ENCODE measurements around the gene SLC25A19.

Gene SLC25A19

GRCh38 chr17:75242461-75243042 is 46.7 kb downstream of the SLC25A19 start:
- no peaks in the 10 kb centered on the region for H3K9me3 ChIP-seq (ENCODE audit: control insufficient read depth, low read length)
- H3K27ac ChIP-seq: no peak overlapping the region
- no peaks in the 10 kb centered on the region for H3K4me1 ChIP-seq
- TF ChIP-seq, protein P1, sequence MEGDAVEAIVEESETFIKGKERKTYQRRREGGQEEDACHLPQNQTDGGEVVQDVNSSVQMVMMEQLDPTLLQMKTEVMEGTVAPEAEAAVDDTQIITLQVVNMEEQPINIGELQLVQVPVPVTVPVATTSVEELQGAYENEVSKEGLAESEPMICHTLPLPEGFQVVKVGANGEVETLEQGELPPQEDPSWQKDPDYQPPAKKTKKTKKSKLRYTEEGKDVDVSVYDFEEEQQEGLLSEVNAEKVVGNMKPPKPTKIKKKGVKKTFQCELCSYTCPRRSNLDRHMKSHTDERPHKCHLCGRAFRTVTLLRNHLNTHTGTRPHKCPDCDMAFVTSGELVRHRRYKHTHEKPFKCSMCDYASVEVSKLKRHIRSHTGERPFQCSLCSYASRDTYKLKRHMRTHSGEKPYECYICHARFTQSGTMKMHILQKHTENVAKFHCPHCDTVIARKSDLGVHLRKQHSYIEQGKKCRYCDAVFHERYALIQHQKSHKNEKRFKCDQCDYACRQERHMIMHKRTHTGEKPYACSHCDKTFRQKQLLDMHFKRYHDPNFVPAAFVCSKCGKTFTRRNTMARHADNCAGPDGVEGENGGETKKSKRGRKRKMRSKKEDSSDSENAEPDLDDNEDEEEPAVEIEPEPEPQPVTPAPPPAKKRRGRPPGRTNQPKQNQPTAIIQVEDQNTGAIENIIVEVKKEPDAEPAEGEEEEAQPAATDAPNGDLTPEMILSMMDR (IDR thresholded peaks at IDR 0.05): no peak
- H3K36me3 ChIP-seq (ENCODE audit: control insufficient read depth, insufficient read depth, low read length): no peaks in the 10 kb centered on the region
- H3K79me2 ChIP-seq: peaks cover 2% of the 10 kb centered on the region
- no peak overlapping the region for H3K4me3 ChIP-seq (ENCODE audit: low read depth, low read length)
- no peak overlapping the region for H2AFZ ChIP-seq
- no peak overlapping the region for H3K4me2 ChIP-seq (ENCODE audit: low read length)
- no peaks in the 10 kb centered on the region for H3K27me3 ChIP-seq (ENCODE audit: control insufficient read depth, insufficient read depth, low read length)
- no peak overlapping the region for H3K9ac ChIP-seq

DNA sequence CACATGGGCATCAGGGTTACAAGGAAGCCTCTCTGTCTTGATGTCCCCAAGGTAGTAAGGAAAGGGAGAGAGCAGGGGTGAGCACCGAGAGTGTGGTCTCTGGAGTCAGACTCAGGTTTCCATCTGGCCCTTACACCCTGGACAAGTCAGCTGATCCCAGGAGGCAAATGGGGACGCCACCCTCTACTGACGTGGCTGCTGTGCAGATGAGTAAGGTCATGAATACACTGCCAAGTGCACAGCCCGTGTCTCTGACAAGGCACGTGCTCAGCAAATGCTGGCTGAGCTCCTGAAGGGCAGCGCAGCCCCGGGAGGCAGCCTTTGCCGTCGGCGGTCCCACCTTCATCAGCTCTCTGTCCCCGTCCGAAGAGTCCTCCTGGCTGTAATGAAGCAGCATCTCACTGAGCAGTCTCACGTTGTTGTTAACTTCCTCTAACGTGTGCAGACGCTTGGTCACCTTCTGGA is 47.2 kb downstream of the SLC25A19 start:
- TF ChIP-seq, protein P1 (IDR thresholded peaks at IDR 0.05): no peak
- no peaks in the 10 kb centered on the region for H3K27me3 ChIP-seq (ENCODE audit: control insufficient read depth, insufficient read depth, low read length)
- H3K79me2 ChIP-seq: peaks cover 2% of the 10 kb centered on the region
- H3K9ac ChIP-seq: no peak overlapping the region
- no peaks in the 10 kb centered on the region for H3K9me3 ChIP-seq (ENCODE audit: control insufficient read depth, low read length)
- H3K36me3 ChIP-seq (ENCODE audit: control insufficient read depth, insufficient read depth, low read length): no peaks in the 10 kb centered on the region
- H2AFZ ChIP-seq: no peak overlapping the region
- H3K4me3 ChIP-seq (ENCODE audit: low read depth, low read length): no peak overlapping the region
- no peak overlapping the region for H3K27ac ChIP-seq
- no peaks in the 10 kb centered on the region for H3K4me1 ChIP-seq
- H3K4me2 ChIP-seq (ENCODE audit: low read length): no peak overlapping the region

DNA sequence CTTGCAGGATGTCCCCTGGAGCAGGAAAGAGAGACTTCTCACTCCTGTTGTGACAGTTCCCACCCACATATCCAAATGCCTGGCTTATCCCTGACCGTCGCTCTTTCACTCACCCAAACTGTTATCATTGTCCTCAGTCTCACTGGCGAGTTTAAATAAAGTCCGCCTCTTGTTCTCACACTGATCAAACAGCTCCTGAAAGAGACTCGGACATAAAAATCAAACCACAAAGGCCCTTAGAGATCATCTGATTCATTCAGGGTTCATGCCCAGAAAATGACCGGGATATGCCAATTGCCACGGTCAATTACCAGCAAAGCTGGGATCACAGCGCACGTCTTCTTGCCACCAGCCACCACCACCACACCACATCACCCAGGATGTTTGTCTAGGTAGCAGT is 47.7 kb downstream of the SLC25A19 start:
- H3K9ac ChIP-seq: no peak overlapping the region
- H3K27me3 ChIP-seq (ENCODE audit: control insufficient read depth, insufficient read depth, low read length): no peaks in the 10 kb centered on the region
- H2AFZ ChIP-seq: no peak overlapping the region
- no peak overlapping the region for H3K4me3 ChIP-seq (ENCODE audit: low read depth, low read length)
- H3K9me3 ChIP-seq (ENCODE audit: control insufficient read depth, low read length): no peaks in the 10 kb centered on the region
- H3K4me2 ChIP-seq (ENCODE audit: low read length): no peak overlapping the region
- no peaks in the 10 kb centered on the region for H3K36me3 ChIP-seq (ENCODE audit: control insufficient read depth, insufficient read depth, low read length)
- TF ChIP-seq, protein P1 (IDR thresholded peaks at IDR 0.05): no peak
- H3K79me2 ChIP-seq: peaks cover 2% of the 10 kb centered on the region
- no peak overlapping the region for H3K27ac ChIP-seq
- H3K4me1 ChIP-seq: no peaks in the 10 kb centered on the region

DNA sequence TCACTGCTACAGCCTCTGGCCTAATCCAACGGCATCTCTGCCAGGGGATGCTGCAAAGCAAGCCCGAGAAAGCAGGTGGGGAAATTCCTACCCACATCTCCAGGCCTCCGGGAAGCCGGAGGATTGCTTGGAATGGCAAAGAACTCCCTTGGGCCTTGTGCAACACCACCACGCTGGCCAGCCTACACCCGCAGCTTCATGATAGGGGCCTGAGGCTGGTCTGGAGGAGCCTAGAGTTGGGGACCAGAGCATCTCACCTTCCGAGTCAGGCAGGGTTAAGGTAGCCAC is 48.1 kb downstream of the SLC25A19 start:
- H3K9me3 ChIP-seq (ENCODE audit: control insufficient read depth, low read length): no peaks in the 10 kb centered on the region
- H3K27me3 ChIP-seq (ENCODE audit: control insufficient read depth, insufficient read depth, low read length): no peaks in the 10 kb centered on the region
- H2AFZ ChIP-seq: no peak overlapping the region
- TF ChIP-seq, protein P1 (IDR thresholded peaks at IDR 0.05): no peak
- no peak overlapping the region for H3K27ac ChIP-seq
- no peaks in the 10 kb centered on the region for H3K36me3 ChIP-seq (ENCODE audit: control insufficient read depth, insufficient read depth, low read length)
- peaks cover 2% of the 10 kb centered on the region for H3K79me2 ChIP-seq
- H3K4me3 ChIP-seq (ENCODE audit: low read depth, low read length): no peak overlapping the region
- no peak overlapping the region for H3K4me2 ChIP-seq (ENCODE audit: low read length)
- no peak overlapping the region for H3K9ac ChIP-seq
- H3K4me1 ChIP-seq: no peaks in the 10 kb centered on the region

DNA sequence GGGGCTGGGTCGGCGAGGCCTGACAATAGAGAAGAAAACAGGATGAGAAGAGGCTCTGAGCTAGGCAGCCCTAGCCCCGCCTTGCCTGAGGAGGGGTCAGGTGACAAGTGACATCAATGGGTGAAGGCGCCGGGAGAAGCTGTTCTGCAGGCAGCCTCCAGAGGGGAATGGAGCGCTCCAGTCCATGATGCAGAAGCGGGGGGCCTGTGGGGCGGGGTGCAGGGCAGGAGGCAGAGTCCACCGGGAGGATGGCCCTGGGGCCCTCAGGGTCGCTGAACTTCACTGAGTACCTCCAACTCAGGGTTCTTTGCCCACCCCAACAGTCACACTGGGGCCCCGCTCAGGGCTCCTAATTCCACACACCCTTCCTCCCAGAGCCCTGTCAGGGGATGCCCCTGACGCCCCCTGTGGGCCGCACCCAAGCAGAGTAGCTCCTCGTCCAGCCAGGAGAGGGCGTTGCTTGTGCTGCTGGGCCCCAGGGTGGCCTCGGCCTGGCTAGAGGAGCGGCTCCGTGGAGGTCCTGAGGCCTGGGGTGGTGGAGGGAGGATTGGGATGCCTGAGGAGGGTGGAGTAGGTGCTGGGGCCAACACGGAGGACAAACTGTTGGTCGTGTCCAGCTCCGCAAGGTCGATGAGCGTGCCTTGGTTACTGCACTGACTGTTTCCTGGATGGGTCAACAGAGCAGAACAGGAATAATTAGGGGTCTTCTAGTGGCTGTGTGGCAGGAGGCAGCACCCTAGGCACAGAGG is 48.7 kb downstream of the SLC25A19 start:
- Histone ChIP-seq H3K9ac (no peak overlapping the region), H3K9me3 (ENCODE audit: control insufficient read depth, low read length) (no peaks in the 10 kb centered on the region), H2AFZ (no peak overlapping the region), H3K36me3 (ENCODE audit: control insufficient read depth, insufficient read depth, low read length) (no peaks in the 10 kb centered on the region), H3K4me2 (ENCODE audit: low read length) (no peak overlapping the region), H3K27ac (no peak overlapping the region), H3K4me1 (no peaks in the 10 kb centered on the region), H3K4me3 (ENCODE audit: low read depth, low read length) (no peak overlapping the region), H3K79me2 (no peaks in the 10 kb centered on the region), H3K27me3 (ENCODE audit: control insufficient read depth, insufficient read depth, low read length) (no peaks in the 10 kb centered on the region)
- TF ChIP-seq, protein P1 (IDR thresholded peaks at IDR 0.05): peak; percentile 38

Data from parathyroid adenoma (tissue), 2 donors.